Testis (tissue), 3 donors: ENCODE measurements around the gene CLEC6A. TPM values are rescaled to one million over a fixed set of nuclear protein-coding genes. Genes with fewer than 3 reads are reported as not detected.

Source experiments
- DNase-seq: peaks from one replicate; pipeline ENCODE4 v3.0.0-alpha.2; 2019
- H3K27ac ChIP-seq, 2 donors: fragments of 200-600 bp; sonication (generic); one replicate each; pipeline ENCODE4 v1.5.1; 2019
- H3K27me3 ChIP-seq: fragments of 200-600 bp; sonication (generic); one replicate; pipeline ENCODE4 v1.5.1; 2019
- H3K36me3 ChIP-seq: fragments of 200-600 bp; sonication (generic); one replicate; pipeline ENCODE4 v1.5.1; 2017; ENCODE audit warnings: low read depth; ENCODE audit errors: missing control alignments
- H3K4me1 ChIP-seq: fragments of 200-600 bp; sonication (generic); one replicate; pipeline ENCODE4 v1.5.1; 2019
- H3K4me3 ChIP-seq, 2 donors: fragments of 200-600 bp; sonication (generic); one replicate each; pipeline ENCODE4 v1.5.1; 2017 to 2019
- H3K9me3 ChIP-seq: fragments of 200-600 bp; sonication (generic); one replicate; pipeline ENCODE4 v1.5.1; 2017
- POLR2A ChIP-seq: fragments of 450-650 bp; IDR thresholded peaks from one replicate; pipeline ENCODE4 v1.6.1; 2017; ENCODE audit warnings: antibody characterized with exemption, mild to moderate bottlenecking, moderate library complexity
- WGBS, 2 donors: methylation state at CpG; one replicate each; pipeline ENCODE4 v1.1.5; 2018; 5-methylcytosine and 5-hydroxymethylcytosine counted together
- intact Hi-C: fragments of 100-400 bp; cut with DNase I; formaldehyde crosslinking; loops from one replicate; pipeline ENCODE4 v1.15.1; 2023; ENCODE audit warnings: low total_unique reads
- polyA plus RNA-seq: library from polyadenylated mRNA; stranded (reverse); fragments of 350-450 nt; fragmentation: Illumina TruSeq; extraction: RNeasy Lipid Tissue Mini Kit (QIAGEN cat#74804); gene quantifications from one replicate; pipeline ENCODE4 v1.2.3, GENCODE V29; 2014; ENCODE audit warnings: low read depth, low replicate concordance; ENCODE audit not compliant: insufficient read depth
- total RNA-seq, 2 donors: library from RNA; depleted of rRNA; stranded (reverse); fragments of >200 nt; gene quantifications; one replicate each; pipeline ENCODE4 v1.2.3, GENCODE V29; 2016
- TF ChIP-seq, protein P1 (sequence below), 3 experiments: fragments of 450-650 bp in 2 of 3; fragments of 200-600 bp in 1 of 3; sonication (generic) in 1 of 3; IDR thresholded peaks; one replicate each; pipeline ENCODE4 v1.5.1; 2016 to 2019; ENCODE audit warnings: antibody characterized with exemption in 3 of 3, mild to moderate bottlenecking in 2 of 3, moderate library complexity in 1 of 3

CLEC6A gene
- total and polyA plus RNA-seq, 3 donors from 2014 or later: not detected

DNA sequence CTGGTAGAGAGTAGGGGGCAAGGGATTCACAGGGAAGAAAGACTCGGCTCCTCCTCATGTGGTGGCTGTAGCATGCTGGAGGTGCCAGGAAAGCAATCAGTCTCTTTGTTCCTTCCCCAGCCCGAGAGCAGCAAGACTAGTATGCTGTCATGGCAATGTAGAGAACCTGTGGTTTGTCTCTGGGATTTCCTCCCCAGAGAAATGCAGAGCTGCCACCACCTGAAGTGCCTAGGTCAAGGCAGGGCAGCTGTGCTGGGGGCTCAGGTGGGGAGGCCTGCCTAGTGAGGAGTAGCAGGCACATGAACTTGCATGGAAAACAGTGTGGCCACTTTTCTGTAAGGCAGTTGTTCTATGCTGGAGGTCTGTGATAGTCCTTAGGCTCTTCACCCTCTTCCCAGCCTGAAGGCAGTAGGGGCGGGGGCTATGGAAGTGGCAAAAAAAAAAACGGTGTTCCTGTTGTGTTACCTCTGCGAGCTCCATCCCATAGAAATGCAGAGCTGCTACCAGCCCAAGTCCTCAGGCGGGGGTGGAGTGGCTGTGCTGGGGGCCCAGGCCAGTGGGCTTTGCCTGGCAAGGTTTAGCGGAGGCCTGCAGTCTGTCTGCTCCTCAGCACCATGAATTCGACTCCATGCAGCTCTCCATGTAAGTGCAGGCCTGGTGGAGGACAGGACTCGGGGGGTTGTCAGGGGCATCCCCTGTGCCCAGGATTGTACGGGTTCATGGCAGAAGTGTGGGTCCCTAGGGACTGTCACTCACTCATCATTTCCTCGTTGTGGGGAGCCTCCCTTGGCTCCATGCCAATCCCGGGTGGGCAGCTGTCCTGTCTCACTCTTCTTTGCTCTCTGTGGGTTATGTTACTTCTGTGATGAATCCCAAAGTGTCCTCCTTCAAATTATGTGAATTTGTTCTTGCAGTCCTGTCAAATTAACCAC lies 53.4 kb downstream of the CLEC6A start:
- no peaks in the 10 kb centered on the region for H3K4me1 ChIP-seq
- H3K27me3 ChIP-seq: no peaks in the 10 kb centered on the region
- no peaks in the 10 kb centered on the region for H3K36me3 ChIP-seq
- 56 to 67% methylated on average over 9 to 12 of the region's 12 CpGs for WGBS, 2 donors
- TF ChIP-seq, protein P1, sequence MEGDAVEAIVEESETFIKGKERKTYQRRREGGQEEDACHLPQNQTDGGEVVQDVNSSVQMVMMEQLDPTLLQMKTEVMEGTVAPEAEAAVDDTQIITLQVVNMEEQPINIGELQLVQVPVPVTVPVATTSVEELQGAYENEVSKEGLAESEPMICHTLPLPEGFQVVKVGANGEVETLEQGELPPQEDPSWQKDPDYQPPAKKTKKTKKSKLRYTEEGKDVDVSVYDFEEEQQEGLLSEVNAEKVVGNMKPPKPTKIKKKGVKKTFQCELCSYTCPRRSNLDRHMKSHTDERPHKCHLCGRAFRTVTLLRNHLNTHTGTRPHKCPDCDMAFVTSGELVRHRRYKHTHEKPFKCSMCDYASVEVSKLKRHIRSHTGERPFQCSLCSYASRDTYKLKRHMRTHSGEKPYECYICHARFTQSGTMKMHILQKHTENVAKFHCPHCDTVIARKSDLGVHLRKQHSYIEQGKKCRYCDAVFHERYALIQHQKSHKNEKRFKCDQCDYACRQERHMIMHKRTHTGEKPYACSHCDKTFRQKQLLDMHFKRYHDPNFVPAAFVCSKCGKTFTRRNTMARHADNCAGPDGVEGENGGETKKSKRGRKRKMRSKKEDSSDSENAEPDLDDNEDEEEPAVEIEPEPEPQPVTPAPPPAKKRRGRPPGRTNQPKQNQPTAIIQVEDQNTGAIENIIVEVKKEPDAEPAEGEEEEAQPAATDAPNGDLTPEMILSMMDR (IDR thresholded peaks at IDR 0.05): no peak
- no peak for TF ChIP-seq POLR2A
- intact Hi-C loops: no loop called here
- no peaks in the 10 kb centered on the region for H3K9me3 ChIP-seq
- no peak overlapping the region for H3K27ac ChIP-seq
- DNase-seq: no peak
- H3K4me3 ChIP-seq: no peak overlapping the region

DNA sequence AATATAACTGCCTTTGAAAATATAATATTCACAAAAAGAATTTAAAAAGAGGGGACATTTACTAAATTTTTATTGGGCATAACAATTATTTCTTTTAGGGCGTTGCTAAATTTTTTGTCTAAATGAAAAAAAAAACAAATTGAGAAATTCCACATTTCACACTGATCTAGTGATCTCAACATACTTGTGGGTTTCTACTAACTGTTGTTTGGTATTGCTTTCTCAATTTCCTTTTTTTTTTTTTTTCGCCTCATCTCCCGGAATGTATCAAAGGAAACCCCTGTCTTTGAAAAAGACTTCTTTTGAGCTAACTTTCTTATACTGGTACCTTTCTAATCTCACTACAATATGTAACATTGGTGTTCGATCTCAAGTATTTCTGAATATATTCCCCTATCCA lies 57.5 kb downstream of the CLEC6A start, which contains the start of gene CLEC4D:
Gene CLEC4D, plus strand, starts transcription at position 248 of the 400 bp plus-strand sequence. CDS start 230 bp downstream, outside the sequence.
- H3K4me3 ChIP-seq: no peak within 1 kb of the TSS
- 86 to 89% methylated on average over 4 of the region's 4 CpGs for WGBS, 2 donors
- no peak for DNase-seq
- intact Hi-C loops: no loop called here
- no peaks in the 10 kb centered on the region for H3K4me1 ChIP-seq
- no peaks in the 10 kb centered on the region for H3K36me3 ChIP-seq
- H3K27ac ChIP-seq: no peak within 1 kb of the TSS
- TF ChIP-seq, protein P1 (IDR thresholded peaks at IDR 0.05): no peak
- no peak for TF ChIP-seq POLR2A
- H3K9me3 ChIP-seq: no peaks in the 10 kb centered on the region
- no peaks in the 10 kb centered on the region for H3K27me3 ChIP-seq

DNA sequence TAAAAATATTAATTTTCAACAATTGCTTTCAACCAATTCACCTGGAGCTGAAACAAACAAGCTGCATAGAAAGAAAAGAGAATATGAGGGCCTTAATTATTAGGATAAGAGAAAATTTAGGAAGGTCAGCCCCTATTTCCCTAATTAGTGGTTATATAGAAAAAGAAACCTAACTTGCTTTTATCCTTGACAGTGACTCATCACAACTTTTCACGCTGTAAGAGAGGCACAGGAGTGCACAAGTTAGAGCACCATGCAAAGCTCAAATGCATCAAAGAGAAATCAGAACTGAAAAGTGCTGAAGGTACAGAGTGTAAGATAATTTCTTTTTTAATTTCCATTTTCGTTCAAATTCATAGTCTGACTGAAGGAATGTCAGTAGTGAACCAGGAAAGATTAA lies 62.2 kb downstream of the CLEC6A start:
- no peak for DNase-seq
- no peaks in the 10 kb centered on the region for H3K27me3 ChIP-seq
- no peaks in the 10 kb centered on the region for H3K9me3 ChIP-seq
- H3K36me3 ChIP-seq: no peaks in the 10 kb centered on the region
- no peak overlapping the region for H3K27ac ChIP-seq
- no peak overlapping the region for H3K4me3 ChIP-seq
- no peaks in the 10 kb centered on the region for H3K4me1 ChIP-seq
- intact Hi-C loops: no loop called here
- TF ChIP-seq POLR2A: no peak
- TF ChIP-seq, protein P1 (IDR thresholded peaks at IDR 0.05): no peak
- WGBS, 2 donors: 63 to 75% methylated on average over 2 of the region's 2 CpGs

DNA sequence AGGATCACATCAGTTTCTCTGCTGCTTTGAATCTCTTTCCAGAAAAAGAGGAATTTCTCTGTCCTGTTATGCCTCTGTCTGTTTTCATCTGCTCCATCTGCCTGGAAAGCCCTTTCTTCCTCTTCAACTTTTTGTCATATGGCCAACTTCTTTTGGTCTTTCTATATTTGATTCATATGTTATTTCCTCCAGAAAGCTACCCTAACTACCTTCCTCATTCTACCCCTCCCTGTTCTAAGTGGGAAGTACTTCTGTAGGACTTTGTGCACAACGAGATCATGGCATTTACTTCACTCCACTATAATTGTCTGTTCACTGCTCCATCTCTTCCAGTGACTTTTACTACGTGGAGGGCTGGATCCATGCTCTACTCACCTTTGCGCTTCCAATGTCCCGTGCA lies 63.4 kb downstream of the CLEC6A start:
- WGBS, 2 donors: 80 to 90% methylated on average over 4 of the region's 4 CpGs
- TF ChIP-seq POLR2A: no peak
- TF ChIP-seq, protein P1 (IDR thresholded peaks at IDR 0.05): no peak
- intact Hi-C loops: no loop called here
- Histone ChIP-seq H3K27me3 (no peaks in the 10 kb centered on the region), H3K27ac (no peak overlapping the region), H3K36me3 (no peaks in the 10 kb centered on the region), H3K4me3 (no peak overlapping the region), H3K9me3 (no peaks in the 10 kb centered on the region), H3K4me1 (no peaks in the 10 kb centered on the region)
- DNase-seq: no peak
